ENCODE data around the gene DAP3.
"Not testable (repeated sequence)": the region's sequence is repeated elsewhere in the genome, so short reads cannot be mapped to it uniquely, and the experiment has no call there.

Gene DAP3

DNA sequence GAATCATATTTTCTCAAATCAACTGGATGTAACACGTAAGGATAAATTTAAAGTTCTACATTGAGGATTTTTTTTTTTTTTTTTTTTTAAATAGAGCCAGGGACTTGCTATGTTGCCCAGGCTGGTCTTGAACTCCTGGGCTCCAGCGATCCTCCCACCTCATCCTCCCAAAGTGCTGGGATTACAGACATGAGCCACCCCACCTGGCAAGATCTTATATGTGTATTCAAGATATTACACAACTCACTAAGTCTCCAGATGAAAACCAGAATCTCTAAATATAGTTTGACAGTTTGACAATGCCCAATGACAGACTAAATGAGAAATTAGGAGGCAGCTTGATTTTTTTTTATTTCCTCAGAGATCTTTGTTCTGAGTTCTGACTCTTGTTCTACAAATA is 7.1 kb upstream of the DAP3 start:
- DNase-seq (ENCODE audit: low read depth in 2 of 3, low spot score in 1 of 3), result no peak

DNA sequence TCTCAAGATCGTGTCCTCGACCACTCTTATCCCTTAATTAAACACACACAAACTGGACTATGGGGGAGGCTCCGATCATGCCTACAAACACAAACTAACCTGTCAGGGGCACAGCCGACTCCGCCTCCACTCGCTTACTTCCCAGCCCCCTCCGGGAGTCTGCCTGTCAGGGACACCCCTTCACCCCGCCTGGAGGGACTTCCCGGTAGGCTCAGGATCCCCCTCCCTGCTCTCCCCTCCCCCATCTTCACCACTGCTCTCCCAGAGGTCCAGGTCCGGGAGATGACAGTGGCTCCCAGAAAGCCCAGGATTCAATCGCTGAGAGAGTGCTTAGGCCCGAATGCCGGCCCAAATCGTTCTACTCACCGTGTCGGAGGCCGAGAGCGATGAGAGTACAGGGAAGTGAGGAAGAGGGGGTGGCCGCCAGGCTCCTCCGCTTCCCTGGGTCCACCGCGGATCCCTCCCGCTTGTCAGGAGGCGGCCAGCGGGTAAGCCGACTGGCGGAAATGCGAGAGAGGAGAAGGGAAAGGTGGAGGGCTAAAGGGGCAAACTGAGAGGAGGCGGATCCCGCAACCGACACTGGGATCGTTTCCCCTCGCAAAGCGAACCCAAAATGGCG is 1.1 kb upstream of the DAP3 start:
- DNase-seq (ENCODE audit: low read depth in 2 of 3, low spot score in 1 of 3), result not testable (repeated sequence)

DNA sequence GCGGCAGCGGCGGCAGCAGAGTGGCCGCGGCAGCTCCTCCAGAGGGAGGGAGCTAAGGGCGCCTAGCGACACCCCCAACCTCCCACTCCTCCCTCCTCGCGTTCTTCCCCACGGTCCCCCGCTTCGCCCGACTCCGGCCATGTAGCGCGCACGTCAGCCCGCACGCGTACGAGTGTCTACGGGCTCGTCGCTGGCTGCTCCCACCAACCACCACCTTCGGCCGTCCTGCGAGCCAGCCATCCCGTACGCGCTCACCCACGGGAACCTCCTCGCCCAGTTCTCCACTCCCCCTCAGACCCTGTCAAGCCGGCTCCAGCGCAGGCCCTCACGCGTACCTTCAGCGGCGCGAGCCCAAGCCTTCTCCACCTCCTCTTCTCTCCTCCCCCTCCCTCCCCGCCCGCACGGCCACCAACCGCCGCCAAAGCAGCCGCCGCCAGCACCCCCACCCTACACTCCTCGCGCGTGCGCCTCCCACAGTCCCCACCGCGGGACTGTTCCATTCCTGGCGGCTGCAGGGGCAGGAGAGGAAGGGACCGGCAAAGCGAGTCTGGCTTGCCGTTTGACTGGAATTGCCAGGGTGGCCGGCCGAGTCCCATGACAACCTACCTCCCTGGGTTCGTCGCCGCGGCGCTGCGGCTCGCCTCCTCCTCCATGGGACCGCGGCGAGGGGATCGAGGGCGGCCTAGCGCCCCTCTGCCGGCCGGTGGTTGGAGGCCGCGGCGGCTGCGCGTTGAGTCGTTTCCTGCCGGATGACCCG is 389 bp upstream of the DAP3 start, which contains the start of gene YY1AP1:
YY1AP1 (minus strand) TSS at position 451 of the 757 bp plus-strand sequence. CDS start 8,338 bp downstream, outside the sequence.
- peak; percentile 75 to 90 (median 83) for DNase-seq (ENCODE audit: low read depth in 2 of 3, low spot score in 1 of 3)

DNA sequence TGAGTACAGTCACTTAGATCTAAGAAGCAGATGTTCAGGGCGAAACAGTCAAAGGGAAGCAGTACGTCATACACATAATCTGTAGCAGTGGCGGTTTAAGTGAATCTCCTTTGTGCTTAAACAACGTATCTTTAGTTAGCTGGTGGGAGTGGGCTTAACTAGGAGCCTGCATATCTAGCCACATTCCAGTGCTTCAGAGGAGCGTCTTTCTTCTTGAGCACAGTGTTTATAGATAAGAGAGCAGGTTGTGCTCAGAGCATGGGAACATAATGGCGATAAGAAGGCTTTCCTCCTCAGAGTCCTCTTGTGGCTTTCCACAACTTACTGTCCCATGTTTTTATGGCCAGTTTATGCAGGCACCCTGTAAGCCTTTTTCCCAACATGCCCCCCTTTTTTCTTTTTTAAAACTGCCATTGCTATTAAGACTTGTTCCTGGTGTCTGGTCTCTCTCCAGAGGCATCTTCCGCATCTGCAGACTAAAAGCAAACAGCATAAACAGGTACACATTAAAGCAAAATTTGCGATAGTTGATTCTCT is 3.2 kb downstream of the DAP3 start:
- DNase-seq (ENCODE audit: low read depth in 2 of 3, low spot score in 1 of 3), result no peak

DNA sequence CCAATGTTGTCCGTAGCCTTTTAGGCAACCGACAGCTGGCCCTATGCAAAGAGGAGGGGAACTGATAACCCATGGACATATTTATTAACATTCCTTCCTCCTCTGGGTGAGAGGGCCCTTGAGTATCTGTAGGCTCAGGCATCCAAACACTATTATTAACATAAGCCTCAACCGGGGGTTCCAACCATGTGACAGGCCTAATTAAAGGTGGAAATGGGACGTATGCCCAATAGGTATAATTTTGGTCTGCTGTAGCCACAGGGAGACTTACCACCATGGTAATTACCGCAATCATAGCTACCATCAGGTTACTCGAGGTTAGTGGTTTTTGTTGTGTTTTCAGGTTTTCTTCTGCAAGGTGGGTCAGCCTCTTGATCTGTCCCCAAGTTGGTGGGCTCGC is 5.3 kb downstream of the DAP3 start:
- DNase-seq (ENCODE audit: low read depth in 2 of 3, low spot score in 1 of 3), result no peak

DNA sequence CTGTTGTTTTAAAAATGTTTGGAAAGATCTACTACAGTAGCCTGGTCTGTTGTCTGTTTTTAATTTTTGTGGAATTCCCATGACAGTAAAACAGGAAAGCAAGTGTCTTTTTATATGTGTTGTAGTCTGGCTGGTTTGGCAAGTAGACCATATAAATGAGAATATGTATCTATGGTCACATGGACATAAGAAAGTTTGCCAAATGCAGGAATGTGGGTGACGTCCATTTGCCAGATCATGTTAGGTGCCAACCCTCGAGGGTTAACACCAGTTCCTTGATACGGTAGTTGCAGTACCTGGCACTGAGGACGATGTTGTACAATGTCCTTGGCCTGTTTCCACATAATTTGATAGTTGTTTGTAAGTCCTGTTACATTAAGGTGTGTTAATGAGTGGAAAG is 6.2 kb downstream of the DAP3 start:
- no peak for DNase-seq (ENCODE audit: low read depth in 2 of 3, low spot score in 1 of 3)

DNA sequence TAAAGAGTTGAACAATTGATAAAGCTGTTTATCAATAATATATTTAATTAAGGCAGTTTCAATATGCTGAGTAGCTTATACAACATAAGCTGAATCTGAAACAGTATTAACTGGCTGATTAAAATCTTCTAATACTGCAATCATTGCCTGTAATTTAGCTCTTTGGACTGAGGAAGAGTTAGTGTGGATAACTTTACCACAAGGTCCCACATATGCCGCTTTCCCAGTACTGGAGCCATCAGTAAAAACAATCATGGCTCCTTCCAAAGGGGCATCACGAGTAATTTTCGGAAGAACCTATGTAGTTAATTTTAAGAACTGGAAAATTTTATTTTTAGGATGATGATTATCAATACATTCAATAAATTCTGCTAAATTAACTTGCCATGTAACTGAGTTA is 6.7 kb downstream of the DAP3 start:
- no peak for DNase-seq (ENCODE audit: low read depth in 2 of 3, low spot score in 1 of 3)

DNA sequence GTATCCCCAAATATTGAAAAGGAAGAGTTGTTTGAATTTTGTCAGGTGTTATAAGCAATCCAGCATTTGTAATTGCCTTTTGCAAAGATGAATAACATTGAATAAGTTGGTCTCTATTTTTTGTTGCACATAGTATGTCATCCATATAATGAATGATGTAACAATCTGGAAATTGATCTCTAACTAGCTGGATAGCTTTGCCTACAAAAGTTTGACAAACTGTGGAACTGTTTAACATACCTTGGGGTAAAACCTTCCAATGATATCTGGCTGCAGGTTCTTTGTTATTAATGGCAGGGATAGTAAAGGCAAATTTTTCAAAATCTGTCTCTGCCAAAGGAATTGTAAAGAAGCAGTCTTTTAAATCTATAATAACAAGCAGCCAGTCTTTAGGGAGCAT is 7.6 kb downstream of the DAP3 start:
- DNase-seq (ENCODE audit: low read depth in 2 of 3, low spot score in 1 of 3), result no peak

DNA sequence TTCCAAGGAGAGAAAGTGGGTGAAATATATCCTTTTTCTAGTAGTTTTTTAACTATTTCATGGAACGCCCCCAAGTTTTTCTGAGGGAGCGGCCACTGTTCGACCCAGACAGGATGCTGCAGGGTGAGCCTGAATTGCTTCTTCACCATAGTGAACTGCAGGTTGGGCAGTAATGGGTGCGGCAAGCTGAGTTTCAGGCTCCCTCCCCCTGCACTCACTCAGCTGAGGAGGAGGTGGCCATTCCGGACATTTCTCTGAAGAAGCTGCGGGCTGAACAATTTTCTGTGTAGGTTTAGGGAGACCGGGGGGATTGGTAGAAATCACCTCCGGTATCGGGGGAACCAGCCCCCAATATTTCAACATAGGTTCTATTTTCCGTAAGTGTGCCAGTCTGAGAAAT is 8.2 kb downstream of the DAP3 start:
- DNase-seq (ENCODE audit: low read depth in 2 of 3, low spot score in 1 of 3), result no peak

DNA sequence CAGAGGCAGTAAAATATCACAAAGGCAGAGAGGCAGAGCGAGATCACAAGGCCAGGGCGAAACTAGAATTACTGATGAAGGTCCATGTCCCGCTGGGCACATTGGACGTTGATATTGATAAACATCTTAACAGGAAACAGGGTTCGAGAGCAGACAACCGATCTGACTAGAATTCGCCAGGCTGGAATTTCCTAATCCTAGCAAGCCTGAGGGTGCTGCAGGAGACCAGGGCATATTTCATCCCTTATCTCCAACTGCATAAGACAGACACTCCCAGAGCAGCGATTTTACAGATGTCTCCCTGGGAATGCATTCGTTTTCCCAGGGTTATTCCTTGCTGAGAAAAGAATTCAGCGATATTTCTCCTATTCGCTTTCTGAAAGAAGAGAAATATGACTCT is 8.7 kb downstream of the DAP3 start:
- not testable (repeated sequence) for DNase-seq (ENCODE audit: low read depth in 2 of 3, low spot score in 1 of 3)

DNA sequence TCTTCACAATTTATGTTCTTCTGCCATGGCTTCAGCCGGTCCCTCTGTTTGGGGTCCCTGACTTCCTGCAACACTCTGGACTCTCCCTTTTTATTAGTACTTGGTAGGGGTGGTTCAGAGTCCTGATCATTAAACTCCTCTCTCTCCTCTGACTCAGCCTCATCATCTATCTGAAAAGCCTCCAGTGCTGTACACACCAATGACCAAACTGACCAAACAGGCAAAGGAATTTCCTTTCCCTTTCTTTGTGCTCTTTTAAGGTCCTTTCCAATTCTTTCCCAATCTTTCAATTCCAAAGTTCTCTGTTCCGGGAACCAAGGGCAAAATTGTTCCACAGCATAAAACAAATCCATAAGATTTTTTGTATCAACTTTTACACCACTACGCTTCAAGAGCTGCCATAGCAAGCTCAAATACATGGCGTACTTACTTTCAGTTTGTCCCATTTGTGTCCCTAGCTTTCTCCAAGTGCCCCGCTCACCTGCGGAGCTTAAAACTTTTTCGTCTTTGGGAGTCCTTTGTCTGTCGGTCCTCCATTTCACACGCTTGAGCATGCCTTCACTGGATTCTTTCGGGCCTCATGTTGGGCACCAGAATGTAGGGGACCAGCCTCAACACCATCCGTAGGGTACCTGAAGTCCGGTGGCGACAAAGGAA is 9.6 kb downstream of the DAP3 start:
- DNase-seq (ENCODE audit: low read depth in 2 of 3, low spot score in 1 of 3), result no peak

DNA sequence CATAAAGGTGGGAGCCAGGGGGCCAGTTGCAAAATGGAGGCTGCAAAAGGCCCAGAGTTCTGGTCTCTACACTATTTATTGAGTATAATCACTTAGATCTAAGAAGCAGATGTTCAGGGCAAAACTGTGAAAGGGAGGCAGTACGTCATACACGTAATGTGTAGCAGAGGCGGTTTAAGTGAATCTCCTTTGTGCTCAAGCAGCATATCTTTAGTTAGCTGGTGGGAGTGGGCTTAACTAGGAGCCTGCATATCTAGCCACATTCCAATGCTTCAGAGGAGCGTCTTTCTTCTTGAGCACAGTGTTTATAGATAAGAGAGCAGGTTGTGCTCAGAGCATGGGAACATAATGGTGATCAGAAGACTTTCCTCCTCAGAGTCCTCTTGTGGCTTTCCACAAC is 10.2 kb downstream of the DAP3 start:
- DNase-seq (ENCODE audit: low read depth in 2 of 3, low spot score in 1 of 3), result not testable (repeated sequence)

DNA sequence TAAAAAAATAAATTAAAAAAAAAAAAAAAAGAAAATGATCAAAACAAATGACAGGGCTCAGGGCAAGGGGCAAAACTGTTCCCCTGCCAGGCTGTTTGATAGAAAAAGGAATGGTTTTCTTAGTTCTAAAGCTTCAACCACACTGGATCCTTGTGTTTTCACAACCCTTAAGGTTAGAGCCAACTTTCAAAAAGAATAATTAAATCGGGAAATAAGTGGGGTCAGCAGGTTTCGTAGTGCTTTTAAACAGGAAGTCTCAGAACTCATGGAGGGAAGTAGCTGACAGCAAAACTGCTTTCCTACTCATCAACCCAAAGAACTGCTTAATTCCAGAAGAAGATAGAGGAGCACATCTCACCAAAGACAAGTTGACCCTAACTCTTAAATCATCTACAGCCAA is 12.8 kb downstream of the DAP3 start:
- not testable (repeated sequence) for DNase-seq (ENCODE audit: low read depth in 2 of 3, low spot score in 1 of 3)

DNA sequence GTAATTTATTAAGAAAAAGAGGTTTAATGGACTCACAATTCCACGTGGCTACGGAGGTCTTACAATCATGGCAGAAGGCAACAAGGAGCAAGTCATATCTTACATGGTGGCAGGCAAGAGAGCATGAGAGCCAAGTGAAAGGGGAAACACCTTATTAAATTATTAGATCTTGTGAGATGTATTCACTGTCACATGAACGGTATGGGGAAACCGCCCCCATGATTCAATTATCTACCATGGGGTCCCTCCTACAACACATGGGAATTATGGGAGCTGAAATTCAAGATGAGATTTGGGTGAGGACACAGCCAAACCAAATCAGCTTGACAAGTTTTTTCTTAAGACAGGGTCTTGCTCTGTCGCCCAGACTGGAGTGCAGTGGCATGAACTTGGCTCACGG is 14.3 kb downstream of the DAP3 start:
- no peak for DNase-seq (ENCODE audit: low read depth in 2 of 3, low spot score in 1 of 3)

DNA sequence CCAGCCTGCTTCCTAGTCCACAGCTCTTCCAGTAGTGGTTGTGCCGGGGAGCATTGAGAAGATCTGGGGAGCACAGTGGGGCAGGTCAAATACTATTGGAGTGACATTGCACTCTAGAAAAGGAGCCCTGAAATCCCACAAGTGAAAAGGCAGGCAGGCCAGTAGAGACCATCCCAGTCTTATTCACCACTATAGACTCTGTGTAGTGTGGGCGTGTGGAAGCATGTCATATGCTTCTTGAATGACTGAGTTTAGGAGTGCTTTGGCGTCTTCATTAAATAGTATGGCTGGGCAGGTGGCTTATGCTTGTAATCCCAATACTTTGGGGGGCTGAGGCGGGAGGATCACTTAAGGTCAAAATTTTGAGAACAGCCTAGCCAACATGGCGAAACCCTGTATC is 15.5 kb downstream of the DAP3 start:
- DNase-seq (ENCODE audit: low read depth in 2 of 3, low spot score in 1 of 3), result not testable (repeated sequence)

DNA sequence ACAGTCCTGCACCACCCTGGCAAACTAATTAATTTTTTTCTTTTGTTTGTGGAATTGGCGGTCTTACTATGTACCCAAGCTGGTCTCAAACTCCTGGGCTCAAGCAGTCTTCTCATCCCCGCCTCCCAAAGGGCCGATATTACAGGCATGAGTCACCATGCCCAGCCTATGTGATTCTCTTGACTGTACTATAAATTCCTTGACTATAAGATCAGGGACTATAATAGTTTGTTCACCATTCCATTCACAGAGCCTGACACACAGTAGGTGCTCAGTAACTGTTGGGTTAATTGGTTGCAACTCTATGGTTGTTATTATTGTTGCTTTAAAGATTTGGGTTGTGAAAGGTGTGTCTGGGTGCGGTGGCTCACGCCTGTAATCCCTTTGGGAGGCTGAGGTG is 17.2 kb downstream of the DAP3 start:
- DNase-seq (ENCODE audit: low read depth in 2 of 3, low spot score in 1 of 3), result no peak

DNA sequence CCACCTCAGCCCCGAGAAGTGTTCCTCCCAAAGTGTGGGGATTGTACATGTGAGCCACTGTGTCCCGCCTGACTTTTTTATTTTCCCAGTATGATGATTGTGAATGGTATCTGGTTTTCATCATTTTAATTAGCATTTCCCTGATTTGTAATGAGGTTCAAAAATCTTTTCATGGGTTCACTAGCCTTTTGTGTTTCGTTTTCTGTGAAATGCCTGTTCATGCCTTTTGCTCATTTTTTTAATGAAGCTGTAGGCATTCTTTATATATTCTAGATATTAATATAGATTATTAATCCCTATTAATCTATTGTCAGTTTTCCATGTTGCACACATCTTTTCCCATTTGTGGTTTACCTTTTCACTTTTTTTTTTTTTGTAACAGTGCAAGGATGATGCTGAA is 20.5 kb downstream of the DAP3 start:
- DNase-seq (ENCODE audit: low read depth in 2 of 3, low spot score in 1 of 3), result no peak

DNA sequence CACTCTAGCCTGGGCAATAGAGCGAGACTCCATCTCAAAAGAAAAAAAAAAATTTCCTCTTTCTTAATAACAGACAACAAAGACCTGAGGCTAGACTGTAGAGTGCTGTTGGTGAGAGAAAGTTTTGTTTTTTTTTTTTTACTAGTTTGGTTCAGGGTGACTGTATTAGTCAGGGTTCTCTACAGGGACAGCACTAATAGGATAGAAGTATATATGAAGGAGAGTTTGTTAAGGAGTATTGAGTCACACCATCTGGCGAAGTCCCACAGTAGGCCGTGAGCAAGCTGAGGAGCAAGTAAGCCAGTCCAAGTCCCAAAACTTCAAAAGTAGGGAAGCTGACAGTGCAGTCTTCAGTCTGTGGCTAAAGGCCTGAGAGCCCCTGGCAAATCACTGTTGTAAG is 22.6 kb downstream of the DAP3 start:
- not testable (repeated sequence) for DNase-seq (ENCODE audit: low read depth in 2 of 3, low spot score in 1 of 3)

DNA sequence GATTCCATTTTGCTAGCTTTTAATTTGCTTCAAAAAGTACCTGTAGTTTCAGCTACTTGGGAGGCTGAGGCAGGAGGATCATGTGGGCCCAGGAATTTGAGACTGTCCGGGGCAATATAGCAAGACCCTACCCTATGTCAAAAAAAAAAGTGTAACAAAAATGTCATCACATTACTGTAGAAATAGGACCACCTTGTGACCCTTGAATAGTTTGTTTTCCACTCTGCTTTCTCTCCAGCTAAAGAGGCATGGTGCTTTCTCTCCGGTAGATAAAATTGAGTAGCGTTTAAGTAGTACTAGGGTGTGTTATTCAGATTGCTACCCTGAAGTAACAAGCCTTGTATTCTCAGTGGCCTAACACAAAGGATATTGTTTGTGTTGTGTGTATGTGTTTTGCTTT is 23.7 kb downstream of the DAP3 start:
- DNase-seq (ENCODE audit: low read depth in 2 of 3, low spot score in 1 of 3), result not testable (repeated sequence)

DNA sequence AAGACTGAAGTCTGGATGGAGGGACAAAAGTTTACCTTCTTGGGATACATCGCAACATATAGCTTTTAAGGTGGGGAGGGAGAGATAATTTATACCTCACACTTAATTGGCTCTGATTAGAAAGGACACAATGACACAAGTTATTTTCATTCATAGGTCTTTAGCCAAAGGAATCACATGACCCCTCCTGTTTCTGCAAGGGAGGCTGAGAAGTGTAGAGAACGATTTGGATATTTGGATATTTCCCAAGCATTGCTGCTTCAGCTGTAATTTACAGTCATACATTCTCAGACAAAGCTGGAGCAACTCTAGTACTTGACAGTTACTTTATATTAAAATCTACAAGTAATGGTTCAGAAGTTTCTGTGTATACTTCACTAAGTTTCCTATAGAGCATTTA is 24.2 kb downstream of the DAP3 start:
- no peak for DNase-seq (ENCODE audit: low read depth in 2 of 3, low spot score in 1 of 3)

DNA sequence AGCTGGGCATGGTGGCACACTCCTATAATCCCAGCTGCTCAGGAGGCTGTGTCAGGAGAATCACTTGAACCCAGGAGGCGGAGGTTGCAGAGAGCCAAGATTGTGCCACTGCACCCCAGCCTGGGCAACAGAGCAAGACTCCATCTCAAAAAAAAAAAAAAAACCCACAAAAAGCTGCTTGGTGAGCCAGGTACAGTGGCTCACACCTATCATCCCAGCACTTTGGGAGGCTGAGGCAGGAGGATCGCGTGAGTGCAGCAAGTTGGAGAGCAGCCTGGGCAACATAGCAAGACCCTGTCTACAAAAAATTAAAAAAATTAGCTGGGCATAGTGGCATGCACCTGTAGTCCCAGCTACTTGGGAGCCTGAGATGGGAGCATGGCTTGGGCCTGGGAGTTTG is 26.2 kb downstream of the DAP3 start:
- not testable (repeated sequence) for DNase-seq (ENCODE audit: low read depth in 2 of 3, low spot score in 1 of 3)

DNA sequence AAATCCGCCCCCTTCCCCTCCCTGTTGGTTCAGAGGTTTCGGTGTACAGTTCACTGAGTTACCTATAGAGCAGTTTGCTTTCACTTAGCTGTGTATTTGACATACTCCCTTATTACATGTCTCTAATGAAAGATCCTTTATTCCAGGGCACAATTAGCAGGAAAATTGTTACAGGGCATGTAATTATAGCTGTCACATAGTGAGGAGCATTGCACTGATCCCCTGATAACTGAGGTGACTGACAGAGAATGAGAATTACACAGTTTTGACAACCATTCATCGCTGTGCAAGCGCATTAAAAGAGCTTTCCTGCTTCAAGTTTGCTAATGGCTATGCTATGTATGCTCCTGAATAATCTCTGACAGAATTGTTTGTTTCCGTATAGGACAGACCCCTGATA is 26.9 kb downstream of the DAP3 start:
- no peak for DNase-seq (ENCODE audit: low read depth in 2 of 3, low spot score in 1 of 3)
